ENCODE measurements around the gene GPR18.

- no peak for TF ChIP-seq CTCF (IDR thresholded peaks at IDR 0.05)
- no peak for TF ChIP-seq ZFX (IDR thresholded peaks at IDR 0.05; ENCODE audit: borderline replicate concordance)
Observed at GRCh38 chr13:99263126-99263785, 5.1 kb upstream of the GPR18 start.
